ENCODE results near the gene GTF2I. TPM values are rescaled to one million over a fixed set of nuclear protein-coding genes. Genes with fewer than 3 reads are reported as not detected.
A peak's percentile ranks its signal among the peaks of the same experiment; 100 is the strongest.
"Not testable (repeated sequence)": the region's sequence is repeated elsewhere in the genome, so short reads cannot be mapped to it uniquely, and the experiment has no call there.

The GTF2I gene
- total RNA-seq, 4 donors from 2014 or later: 142 to 376 (median 172) TPM

DNA sequence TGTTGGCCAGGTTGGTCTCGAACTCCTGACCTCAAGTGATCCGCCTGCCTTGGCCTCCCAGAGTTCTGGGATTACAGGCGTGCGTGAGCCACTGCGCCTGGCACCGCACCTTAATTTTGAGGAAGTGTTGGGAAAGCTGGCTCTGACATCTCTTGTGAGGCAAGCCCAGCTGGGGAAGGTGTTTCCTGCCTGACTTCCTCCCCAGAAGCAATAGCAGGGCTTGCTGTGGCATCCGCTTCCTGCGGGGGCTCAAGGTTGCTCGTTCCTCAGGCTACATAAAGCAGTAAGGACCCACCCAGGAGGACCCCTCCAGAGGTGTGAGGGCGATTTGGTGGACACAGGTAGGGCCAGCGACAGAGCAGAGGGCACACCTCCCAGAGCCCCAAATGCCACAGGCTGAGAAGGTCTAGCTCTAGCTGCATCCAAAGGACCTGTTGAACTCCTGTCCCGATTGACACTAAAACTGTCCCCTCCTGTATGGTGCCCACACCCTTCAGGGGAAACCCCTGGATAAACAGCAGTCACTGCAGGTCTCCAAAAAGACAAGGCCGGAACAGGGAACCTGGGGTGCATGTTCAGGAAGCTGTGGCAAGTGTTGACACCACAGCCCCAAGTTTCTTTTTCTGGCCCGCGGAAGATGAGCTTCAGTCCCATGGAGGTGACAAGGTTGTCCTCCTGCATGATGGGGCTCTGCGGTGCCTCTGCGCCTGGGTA, 107.8 kb downstream of the GTF2I start:
- H3K4me1 ChIP-seq; H3K4me3 ChIP-seq; H3K36me3 ChIP-seq; DNase-seq (ENCODE audit: low spot score in 2 of 2); H3K27ac ChIP-seq; H3K9me3 ChIP-seq; H3K27me3 ChIP-seq: not testable (repeated sequence)
- no CpG with 5 or more reads among the region's 17 CpGs for WGBS

DNA sequence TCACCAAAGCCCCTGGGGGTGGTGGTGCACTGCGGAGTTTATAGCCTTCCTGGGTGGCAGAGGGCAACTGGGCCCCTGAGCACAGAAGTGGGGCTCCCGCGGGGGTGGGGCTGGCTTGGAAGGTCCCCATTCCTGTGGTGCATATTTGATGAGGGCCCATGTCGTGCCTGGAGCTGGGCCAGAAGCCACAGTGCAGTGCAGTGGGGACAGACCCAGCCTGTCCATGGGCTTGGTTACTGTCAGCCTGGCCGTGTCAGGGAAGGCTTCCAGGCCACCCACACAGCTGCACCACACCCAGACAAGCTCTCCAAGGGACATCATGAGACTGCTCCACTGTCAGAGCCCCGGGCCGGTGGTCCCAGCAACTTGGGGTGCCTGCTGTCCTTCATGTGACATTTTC, 109.0 kb downstream of the GTF2I start:
- H3K36me3 ChIP-seq; DNase-seq (ENCODE audit: low spot score in 2 of 2); H3K4me1 ChIP-seq; H3K27ac ChIP-seq; H3K4me3 ChIP-seq; H3K9me3 ChIP-seq; H3K27me3 ChIP-seq: not testable (repeated sequence)
- no CpG with 5 or more reads among the region's 7 CpGs for WGBS

DNA sequence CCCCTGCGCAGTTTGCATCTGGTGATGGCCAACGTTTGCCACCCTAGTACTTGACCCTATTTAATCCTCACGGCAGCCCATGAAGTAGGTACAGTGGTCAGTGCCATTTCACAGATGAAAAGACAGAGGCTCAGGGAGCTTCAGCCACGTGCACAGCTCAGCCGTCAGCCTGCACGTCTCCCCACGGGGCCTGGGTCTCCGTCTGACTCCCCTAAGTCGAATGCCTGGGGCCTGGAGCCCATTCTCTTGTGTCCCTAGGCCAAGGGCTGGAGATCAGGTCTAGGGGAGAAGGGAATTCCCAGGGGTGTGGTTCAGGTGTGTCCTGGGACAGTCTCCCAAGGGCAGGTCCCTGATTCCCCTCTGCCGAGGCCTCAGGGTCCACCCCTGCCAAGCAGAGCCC, 109.5 kb downstream of the GTF2I start:
- WGBS: no CpG with 5 or more reads among the region's 10 CpGs
- not testable (repeated sequence) for H3K4me3 ChIP-seq, H3K27me3 ChIP-seq, H3K4me1 ChIP-seq, H3K36me3 ChIP-seq, H3K27ac ChIP-seq, H3K9me3 ChIP-seq
- peak in 1 of 2 donors; percentile 24 for DNase-seq (ENCODE audit: low spot score in 2 of 2)

DNA sequence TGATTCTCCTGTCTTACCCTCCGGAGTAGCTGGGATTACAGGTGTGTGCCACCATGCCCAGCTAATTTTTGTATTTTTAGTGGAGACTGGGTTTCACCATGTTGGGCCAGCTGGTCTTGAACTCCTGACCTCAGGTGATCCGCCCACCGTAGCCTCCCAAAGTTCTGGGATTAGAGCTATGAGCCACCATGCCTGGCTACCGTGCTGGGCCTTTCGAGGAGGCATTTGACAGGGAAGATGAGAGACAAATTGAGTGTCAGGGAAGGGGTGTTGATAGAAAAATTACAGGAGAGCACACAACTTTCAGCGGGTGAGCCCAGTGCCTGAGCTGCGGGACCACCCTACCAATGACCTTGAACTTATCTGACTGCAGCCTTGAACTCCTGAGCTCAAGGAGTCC, 112.5 kb downstream of the GTF2I start:
- H3K4me1 ChIP-seq, H3K27me3 ChIP-seq, H3K4me3 ChIP-seq, H3K27ac ChIP-seq, H3K36me3 ChIP-seq, H3K9me3 ChIP-seq: not testable (repeated sequence)
- 92% methylated on average over 2 of the region's 7 CpGs for WGBS
- DNase-seq (ENCODE audit: low spot score in 2 of 2): peak in 1 of 2 donors; percentile 52

DNA sequence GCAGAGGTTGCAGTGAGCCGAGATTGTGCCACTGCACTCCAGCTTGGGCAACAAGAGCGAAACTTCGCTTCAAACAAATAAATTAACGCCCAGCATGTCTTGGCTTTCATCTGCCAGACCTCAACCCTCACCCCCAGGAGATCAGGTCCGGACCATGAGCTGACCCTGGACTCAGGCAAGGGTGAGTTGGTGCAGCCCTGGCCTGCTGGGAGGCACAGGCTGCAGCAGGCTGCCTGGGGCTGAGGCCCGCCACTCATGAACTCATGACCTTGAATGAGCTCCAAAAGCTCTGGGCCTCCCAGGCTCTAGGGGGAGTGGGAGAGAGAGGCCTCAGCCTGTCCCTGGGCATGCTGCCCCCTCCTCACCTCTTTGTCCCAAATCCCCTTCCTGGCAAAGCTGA, 114.6 kb downstream of the GTF2I start:
- WGBS: no CpG with 5 or more reads among the region's 6 CpGs
- not testable (repeated sequence) for H3K9me3 ChIP-seq, H3K27ac ChIP-seq, H3K27me3 ChIP-seq, H3K36me3 ChIP-seq, H3K4me1 ChIP-seq, H3K4me3 ChIP-seq
- peak; percentile 40 to 77 for DNase-seq (ENCODE audit: low spot score in 2 of 2)

DNA sequence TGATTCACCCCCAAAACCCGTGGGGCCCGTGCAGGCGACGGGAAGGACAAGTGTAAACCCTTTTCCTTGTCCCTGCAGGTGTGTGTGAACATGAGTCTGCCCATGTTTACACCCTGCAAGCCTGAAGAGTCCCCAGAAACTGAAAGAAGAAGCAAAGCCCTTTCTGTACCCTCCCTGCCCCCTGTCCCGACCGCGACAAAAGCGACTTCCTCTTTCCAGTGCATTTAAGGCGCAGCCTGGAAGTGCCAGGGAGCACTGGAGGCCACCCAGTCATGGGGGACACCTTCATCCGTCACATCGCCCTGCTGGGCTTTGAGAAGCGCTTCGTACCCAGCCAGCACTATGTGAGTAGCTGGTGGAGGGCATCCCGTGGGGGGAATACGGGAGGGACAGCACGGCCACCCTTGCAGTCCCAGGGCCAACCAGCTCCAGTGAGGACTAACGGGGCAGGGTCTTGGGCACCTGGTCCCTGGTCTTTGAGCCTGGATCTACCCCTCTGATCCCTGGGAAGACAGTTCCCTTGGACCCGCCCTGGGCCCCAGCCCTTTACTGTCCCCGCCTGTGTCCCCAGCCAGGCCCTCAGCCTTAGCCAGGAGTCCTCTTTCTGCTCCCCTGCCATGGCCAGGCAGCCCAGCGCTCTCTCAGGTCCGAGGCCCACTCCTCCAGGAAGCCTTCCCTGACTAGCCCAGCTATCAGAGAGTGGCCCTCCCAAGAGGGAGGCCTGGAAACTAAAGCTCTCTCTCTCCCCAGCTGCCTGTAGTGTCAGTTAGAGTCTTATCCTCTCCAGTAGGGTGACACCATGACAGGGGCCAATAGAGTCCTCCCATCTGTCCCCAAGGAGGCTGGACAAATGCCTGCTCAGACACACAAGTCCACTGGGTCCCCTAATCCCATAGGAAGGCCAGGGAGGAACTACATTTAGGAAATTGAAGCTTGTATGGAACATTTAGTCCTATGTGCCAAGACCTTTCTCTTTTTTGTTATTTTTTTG, 116.5 kb downstream of the GTF2I start, which contains the start of gene NCF1:
NCF1 (plus strand) TSS at position 252 of the 991 bp plus-strand sequence; CDS start at position 273, 21 bp downstream.
- not testable (repeated sequence) for H3K27me3 ChIP-seq; H3K9me3 ChIP-seq; H3K4me1 ChIP-seq; DNase-seq (ENCODE audit: low spot score in 2 of 2); H3K36me3 ChIP-seq; H3K4me3 ChIP-seq; H3K27ac ChIP-seq
- WGBS: no CpG with 5 or more reads among the region's 21 CpGs

GRCh38 chr7:74775111-74775510, 117.6 kb downstream of the GTF2I start:
- not testable (repeated sequence) for DNase-seq (ENCODE audit: low spot score in 2 of 2); H3K36me3 ChIP-seq; H3K27ac ChIP-seq; H3K4me3 ChIP-seq; H3K4me1 ChIP-seq; H3K27me3 ChIP-seq; H3K9me3 ChIP-seq
- WGBS: no CpG with 5 or more reads among the region's 6 CpGs

GRCh38 chr7:74779053-74779452, 121.5 kb downstream of the GTF2I start:
- no CpG with 5 or more reads among the region's 17 CpGs for WGBS

DNA sequence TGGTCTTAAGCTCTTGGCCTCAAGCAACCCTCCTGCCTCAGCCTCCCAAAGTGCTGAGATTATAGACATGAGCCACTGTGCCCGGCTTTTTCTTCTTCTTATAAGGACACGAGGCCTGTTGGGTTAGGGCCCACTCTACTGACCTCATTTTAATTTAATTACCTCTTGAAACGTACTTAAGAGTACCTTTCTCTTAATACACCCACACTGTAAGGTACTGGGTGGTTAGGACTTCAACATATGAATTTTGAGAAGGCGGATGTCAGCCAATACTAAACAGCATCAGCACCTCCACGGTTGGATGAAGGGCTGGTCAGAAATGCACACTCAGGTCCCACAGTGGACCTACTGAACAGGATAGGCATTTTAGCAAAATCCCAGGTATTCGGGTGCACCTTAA, 124.2 kb downstream of the GTF2I start:
- not testable (repeated sequence) for H3K27ac ChIP-seq; H3K4me3 ChIP-seq; H3K9me3 ChIP-seq; H3K36me3 ChIP-seq; H3K4me1 ChIP-seq; DNase-seq (ENCODE audit: low spot score in 2 of 2); H3K27me3 ChIP-seq
- WGBS: no CpG with 5 or more reads among the region's 6 CpGs

More at GRCh38 chr7:74779053-74779452, 121.5 kb downstream of the GTF2I start:
- not testable (repeated sequence) for H3K36me3 ChIP-seq; H3K4me1 ChIP-seq; DNase-seq (ENCODE audit: low spot score in 2 of 2); H3K9me3 ChIP-seq; H3K27ac ChIP-seq; H3K4me3 ChIP-seq; H3K27me3 ChIP-seq

- not testable (repeated sequence) for H3K36me3 ChIP-seq; DNase-seq (ENCODE audit: low spot score in 2 of 2); H3K9me3 ChIP-seq; H3K4me3 ChIP-seq; H3K4me1 ChIP-seq; H3K27ac ChIP-seq; H3K27me3 ChIP-seq
- WGBS: no CpG with 5 or more reads among the region's 5 CpGs
These were observed 126.1 kb downstream of the GTF2I start for GRCh38 chr7:74783595-74783994.

GRCh38 chr7:74788369-74789150, 131.0 kb downstream of the GTF2I start:
- peak overlapping the region; percentile 40 for H3K4me3 ChIP-seq
- H3K36me3 ChIP-seq, H3K4me1 ChIP-seq, H3K27me3 ChIP-seq, H3K27ac ChIP-seq, H3K9me3 ChIP-seq: not testable (repeated sequence)
- DNase-seq (ENCODE audit: low spot score in 2 of 2): peak; percentile 97
- under 1% methylated on average over 22 of the region's 82 CpGs for WGBS

- H3K4me3 ChIP-seq; H3K4me1 ChIP-seq; H3K27me3 ChIP-seq; H3K36me3 ChIP-seq; H3K27ac ChIP-seq; H3K9me3 ChIP-seq; DNase-seq (ENCODE audit: low spot score in 2 of 2): not testable (repeated sequence)
- WGBS: no CpG with 5 or more reads among the region's 24 CpGs
These were observed 131.8 kb downstream of the GTF2I start for GRCh38 chr7:74789200-74789736.

- H3K36me3 ChIP-seq; H3K27ac ChIP-seq; H3K9me3 ChIP-seq; H3K4me1 ChIP-seq; H3K4me3 ChIP-seq; DNase-seq (ENCODE audit: low spot score in 2 of 2); H3K27me3 ChIP-seq: not testable (repeated sequence)
- no CpG with 5 or more reads among the region's 27 CpGs for WGBS
These were observed 140.5 kb downstream of the GTF2I start for GRCh38 chr7:74797848-74798622.
